SK-N-SH treated with all-trans-retinoic acid at 6 μM for 48 hours (cell line): ENCODE measurements around the gene GET3.

ENCODE experiments used
- ARNTL ChIP-seq: fragments of 450-650 bp; formaldehyde crosslinking; IDR thresholded peaks from 2 replicates; pipeline ENCODE4 v1.5.0; 2020; ENCODE audit warnings: low read depth, mild to moderate bottlenecking, moderate library complexity, borderline replicate concordance
- CSDC2 ChIP-seq: fragments of 250-450 bp; sonication (Bioruptor Pico); IDR thresholded peaks from 2 replicates; pipeline ENCODE4 v1.5.0; 2020; ENCODE audit warnings: mild to moderate bottlenecking, moderate library complexity
- ESRRG ChIP-seq: fragments of 250-450 bp; sonication (Bioruptor Pico); IDR thresholded peaks from 2 replicates; pipeline ENCODE4 v1.6.1; 2021; ENCODE audit warnings: mild to moderate bottlenecking
- PATZ1 ChIP-seq: fragments of 250-450 bp; sonication (Bioruptor Pico); IDR thresholded peaks from 2 replicates; pipeline ENCODE4 v1.8.0; 2020; ENCODE audit warnings: mild to moderate bottlenecking, moderate library complexity, borderline replicate concordance
- RARB ChIP-seq: fragments of 250-450 bp; sonication (Bioruptor Pico); IDR thresholded peaks from 2 replicates; pipeline ENCODE4 v1.8.0; 2021; ENCODE audit warnings: mild to moderate bottlenecking, moderate library complexity
- TOX ChIP-seq: fragments of 250-450 bp; sonication (Bioruptor Pico); IDR thresholded peaks from 2 replicates; pipeline ENCODE4 v1.8.0; 2021; ENCODE audit warnings: mild to moderate bottlenecking, moderate library complexity, borderline replicate concordance
- ZNF565 ChIP-seq: fragments of 450-650 bp; formaldehyde crosslinking; conservative IDR thresholded peaks from 2 replicates; pipeline ENCODE4 v1.5.0; 2020; ENCODE audit warnings: low read depth, mild to moderate bottlenecking, moderate library complexity

GRCh38 chr19:12689012-12689411, 48.3 kb upstream of the GET3 start:
- TF ChIP-seq CSDC2 (CRISPR knock-in tag) (no peak), ESRRG (CRISPR knock-in tag) (no peak), ZNF565 (CRISPR knock-in tag) (no peak), RARB (CRISPR knock-in tag) (no peak), PATZ1 (CRISPR knock-in tag) (no peak), TOX (no peak), ARNTL (no peak)
